GM18505 (cell line): ENCODE data around the gene TARDBP.
"Not testable (repeated sequence)": the region's sequence is repeated elsewhere in the genome, so short reads cannot be mapped to it uniquely, and the experiment has no call there.

ENCODE experiments used
- ATAC-seq: cut with Tn5 transposase; IDR thresholded peaks from one replicate; pipeline ENCODE4 v1.9.1; 2021; ENCODE audit not compliant: unreplicated experiment
- POLR2A ChIP-seq: IDR thresholded peaks from 4 replicates; pipeline ENCODE4 v1.6.1; 2011; ENCODE audit warnings: borderline replicate concordance; ENCODE audit not compliant: insufficient read depth, insufficient read length; ENCODE audit errors: extremely low read depth

The TARDBP gene

DNA sequence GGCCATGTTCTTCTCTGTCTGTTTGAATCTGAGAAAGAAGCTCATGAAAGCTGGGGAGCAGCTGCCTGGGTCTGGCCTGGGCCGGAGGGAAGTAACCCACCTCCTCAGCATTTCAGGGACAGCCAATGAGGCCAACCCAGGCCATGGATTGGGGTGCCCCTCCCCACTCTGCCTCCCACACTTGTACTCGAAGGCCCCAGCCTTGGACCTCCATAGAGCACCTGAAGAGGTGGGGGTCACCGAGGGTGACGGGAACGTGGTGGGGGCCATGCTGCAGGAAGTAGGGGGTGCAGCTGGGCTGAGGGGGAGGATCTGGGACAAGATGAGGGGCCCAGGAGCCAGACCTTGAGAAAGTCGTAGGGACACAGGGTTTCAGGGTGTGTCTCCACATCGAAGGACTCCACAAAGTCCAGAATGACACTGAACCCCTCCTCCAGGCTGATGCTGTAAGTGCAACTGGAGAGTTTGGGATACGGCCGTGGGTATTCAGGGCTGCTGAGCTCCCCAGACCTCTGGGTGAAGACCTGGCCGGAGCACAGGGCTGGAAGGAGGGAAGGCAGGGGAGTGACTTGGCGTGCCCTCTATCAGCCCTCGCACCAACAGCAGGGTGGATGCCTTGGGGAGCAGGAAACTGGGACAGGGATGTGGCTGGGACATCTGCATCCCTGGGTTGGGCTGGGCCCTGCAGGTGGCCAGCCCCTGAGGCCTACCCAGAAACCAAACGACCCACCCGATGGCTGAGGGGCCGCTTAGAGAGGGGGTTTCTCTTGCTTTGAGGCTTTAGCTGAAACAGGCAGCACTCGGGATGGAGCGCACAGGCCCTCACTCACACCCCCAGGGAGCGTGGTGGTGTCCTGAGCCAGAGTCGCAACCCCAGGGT, 30.8 kb downstream of the TARDBP start:
- ATAC-seq = no peak
- TF ChIP-seq POLR2A = no peak

DNA sequence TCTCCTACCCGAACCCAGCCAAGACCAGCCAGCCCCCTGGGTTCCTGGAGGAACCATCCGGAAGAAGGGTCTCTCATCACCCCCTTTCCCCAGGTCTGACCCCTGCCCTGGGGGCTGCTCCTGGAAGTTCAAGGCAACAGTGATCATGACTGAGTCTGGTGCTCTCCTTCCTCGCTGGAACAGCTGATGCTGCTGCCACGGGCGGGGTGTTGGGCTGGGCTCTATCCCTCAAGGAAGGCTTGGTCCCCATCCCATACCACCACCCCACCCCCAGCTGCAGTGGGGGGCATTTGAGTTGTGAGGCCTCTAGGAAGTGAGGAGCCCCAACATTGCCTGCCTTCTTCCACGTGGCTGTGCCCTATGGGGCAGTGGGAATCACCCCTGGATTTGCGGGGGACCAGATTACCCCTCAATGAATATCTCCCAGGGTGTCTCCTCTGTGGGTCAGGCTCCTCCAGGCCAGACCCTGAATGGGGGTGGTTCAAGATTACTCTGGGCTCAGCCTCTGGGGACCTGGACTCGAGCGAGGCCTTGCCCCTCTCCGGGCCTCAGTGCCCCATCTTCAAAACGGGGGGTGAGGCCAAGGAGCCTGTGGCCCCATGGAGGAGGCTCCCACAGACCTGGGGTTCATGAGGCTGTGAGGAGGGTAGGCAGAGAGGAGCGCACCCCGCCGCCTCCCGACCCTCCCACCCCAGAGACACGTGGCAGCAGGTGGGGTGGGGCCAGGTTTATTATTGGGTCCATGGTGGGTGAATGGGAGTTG, 31.8 kb downstream of the TARDBP start:
- no peak for ATAC-seq
- TF ChIP-seq POLR2A = no peak

DNA sequence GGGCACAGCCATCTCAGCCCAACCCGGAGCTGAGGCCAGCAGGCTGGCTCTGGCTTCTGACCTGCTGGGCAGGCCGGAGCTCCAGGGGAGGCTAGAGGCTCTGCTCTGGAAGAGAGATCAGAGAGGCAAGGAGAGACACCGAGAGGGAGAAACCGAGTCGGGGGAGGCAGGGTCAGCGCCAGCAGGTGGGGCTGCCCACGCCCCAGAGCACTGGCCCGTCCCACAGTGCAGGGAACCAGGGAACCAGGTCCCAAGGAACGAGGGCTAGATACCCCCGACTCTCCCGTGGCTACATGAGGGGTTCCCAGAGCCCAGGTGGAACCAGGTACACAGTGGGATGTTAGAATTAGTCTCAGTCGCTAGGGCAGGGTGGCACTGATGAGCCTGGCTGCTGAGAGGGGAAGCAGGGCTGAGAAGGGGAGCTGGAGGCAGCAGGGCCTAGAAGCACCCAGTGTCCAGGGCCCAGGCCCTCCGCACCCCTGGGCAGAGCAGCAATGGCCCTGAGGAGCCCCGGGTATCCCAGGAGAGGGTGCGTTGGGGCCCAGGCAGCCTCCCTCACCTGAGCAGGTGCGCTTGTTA, 32.5 kb downstream of the TARDBP start:
- TF ChIP-seq POLR2A = no peak
- no peak for ATAC-seq

GRCh38 chr1:11045428-11046269, 33.2 kb downstream of the TARDBP start:
- no peak for ATAC-seq
- no peak for TF ChIP-seq POLR2A

- ATAC-seq = no peak
- no peak for TF ChIP-seq POLR2A
Measured at GRCh38 chr1:11046270-11046566, 33.8 kb downstream of the TARDBP start.

DNA sequence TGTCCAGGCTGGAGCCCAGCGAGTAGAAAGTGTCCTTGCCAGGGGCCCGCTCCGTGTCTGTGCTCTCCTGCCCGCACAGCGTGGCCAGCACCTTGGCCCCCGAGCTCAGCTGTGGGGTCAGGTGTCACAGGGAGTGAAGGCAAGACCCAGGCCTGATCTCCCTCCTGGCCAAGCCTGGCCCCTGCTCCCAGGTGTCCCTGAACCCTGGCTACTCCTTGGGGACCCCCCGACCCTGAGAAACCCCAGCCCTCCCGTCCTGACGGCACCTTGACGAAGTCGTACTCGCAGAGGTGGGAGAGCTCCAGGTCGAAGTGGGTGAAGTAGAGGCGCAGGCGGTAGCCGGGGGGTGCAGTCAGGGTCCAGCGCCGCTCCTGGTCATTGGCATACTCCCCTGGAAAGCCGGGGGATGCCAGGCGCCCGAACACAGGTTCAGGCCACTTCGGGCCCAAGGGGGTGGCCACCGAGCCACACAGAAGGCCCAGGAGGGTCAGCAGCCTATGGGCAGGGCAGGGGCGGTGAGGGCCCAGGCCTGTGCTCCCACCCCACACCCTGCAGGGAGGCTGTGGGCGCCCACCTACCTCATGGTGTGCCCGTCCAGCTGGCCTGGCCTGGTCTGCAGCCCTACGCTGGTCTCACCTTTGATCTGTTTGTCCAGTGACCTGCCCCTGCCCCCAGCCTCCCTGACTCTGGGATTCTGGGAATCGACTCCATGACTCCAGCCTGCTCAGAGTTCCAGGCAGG, 34.3 kb downstream of the TARDBP start, which contains the start of gene MASP2:
TSS of gene MASP2 (minus strand) at position 615 of the 741 bp plus-strand sequence. CDS start at position 583, 32 bp downstream.
- no peak for ATAC-seq
- TF ChIP-seq POLR2A = no peak

- not testable (repeated sequence) for ATAC-seq
Measured at GRCh38 chr1:11051121-11051520, 38.7 kb downstream of the TARDBP start.

DNA sequence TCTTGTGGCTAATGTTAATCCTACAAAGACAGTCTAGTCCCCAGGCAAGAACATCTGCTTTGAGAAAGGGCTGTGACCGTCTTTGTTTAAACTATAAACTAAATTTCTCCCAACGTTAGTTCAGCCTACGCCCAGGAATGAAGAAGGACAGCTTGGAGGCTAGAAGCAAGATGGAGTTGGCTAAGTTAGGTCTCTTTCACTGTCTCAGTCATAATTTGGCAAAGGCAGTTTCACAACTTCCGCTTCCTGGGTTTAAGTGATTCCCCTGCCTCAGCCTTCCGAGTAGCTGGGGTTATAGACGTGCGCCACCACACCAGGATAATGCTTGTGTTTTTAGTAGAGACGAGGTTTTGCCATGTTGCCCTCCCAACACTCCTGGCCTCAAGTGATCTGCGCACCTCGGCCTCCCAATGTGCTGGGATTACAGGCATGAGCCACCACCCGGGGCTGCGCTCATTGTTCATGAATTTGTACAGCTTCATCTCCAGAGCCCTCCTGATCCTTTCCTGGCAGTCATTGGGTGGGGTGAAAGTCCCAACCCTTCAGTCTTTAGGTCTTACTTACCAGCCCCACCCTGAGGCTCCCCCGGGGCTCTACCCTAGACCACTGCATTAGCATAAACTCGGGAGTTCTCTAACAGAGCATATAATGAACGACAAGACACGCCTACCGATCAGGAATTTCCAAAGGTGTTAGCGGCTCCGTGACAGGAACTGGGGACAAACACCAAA, 39.5 kb downstream of the TARDBP start:
- ATAC-seq = no peak
- peak; percentile 8 for TF ChIP-seq POLR2A

- no peak for ATAC-seq
- peak; percentile 9 for TF ChIP-seq POLR2A
Measured at GRCh38 chr1:11052839-11053757, 40.6 kb downstream of the TARDBP start.

DNA sequence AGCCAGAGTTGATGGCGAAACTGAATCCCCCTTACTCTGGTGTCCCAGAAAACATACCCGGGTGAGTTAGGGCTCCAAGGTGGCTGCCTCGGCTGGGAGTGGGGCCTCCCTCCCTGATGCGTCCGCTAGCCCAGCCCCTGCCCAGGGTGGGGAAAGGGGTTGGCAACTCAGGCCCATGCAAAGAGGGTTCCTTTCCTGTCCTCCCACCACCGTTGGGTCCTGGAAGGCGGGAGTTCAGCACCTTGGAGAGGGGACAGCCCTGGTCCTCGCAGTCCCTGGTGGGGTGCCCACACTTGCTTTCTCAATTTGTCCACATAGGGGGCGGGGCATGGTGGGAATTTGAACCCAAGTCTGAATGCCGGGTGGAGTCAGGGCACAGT, 41.3 kb downstream of the TARDBP start:
- no peak for TF ChIP-seq POLR2A
- no peak for ATAC-seq

GRCh38 chr1:11054181-11054580, 41.7 kb downstream of the TARDBP start:
- no peak for ATAC-seq
- TF ChIP-seq POLR2A = no peak
